ENCODE results near the gene CCDC136.
A peak's percentile ranks its signal among the peaks of the same experiment; 100 is the strongest.

Gene CCDC136

GRCh38 chr7:128869138-128869943 lies 77.6 kb downstream of the CCDC136 start:
- in situ Hi-C loops (cut with HindIII; ENCODE audit: low pct_ligation_motif_present, low pct_unique_long_range_greater_than_20kb, low sequenced_read_pairs) = no loop called here
- DNase-seq = peak; percentile 35

- DNase-seq = no peak
- in situ Hi-C loops (cut with HindIII; ENCODE audit: low pct_ligation_motif_present, low pct_unique_long_range_greater_than_20kb, low sequenced_read_pairs) = no loop called here
Observed at GRCh38 chr7:128869944-128870285, 78.1 kb downstream of the CCDC136 start.

- no peak for DNase-seq
- in situ Hi-C loops (cut with HindIII; ENCODE audit: low pct_ligation_motif_present, low pct_unique_long_range_greater_than_20kb, low sequenced_read_pairs) = no loop called here
Observed at GRCh38 chr7:128871050-128871449, 79.3 kb downstream of the CCDC136 start.
